T47D (cell line): ENCODE data around the gene KCTD15.

Source experiments
- DNase-seq, 2 experiments: peaks; one replicate each; pipeline versions ENCODE4 v3.0.0 to v3.0.0-alpha.2; 2011 to 2012; ENCODE audit warnings: low read depth in 1 of 2, low spot score in 1 of 2
- JUND ChIP-seq: IDR thresholded peaks from 2 replicates; pipeline ENCODE4 v1.6.1; 2012; ENCODE audit warnings: low read depth
- in situ Hi-C: cut with HindIII; loops from 2 replicates; pipeline ENCODE4 v1.10.0; 2016; ENCODE audit warnings: low sequenced_read_pairs, low pct_unique_long_range_greater_than_20kb

The KCTD15 gene

DNA sequence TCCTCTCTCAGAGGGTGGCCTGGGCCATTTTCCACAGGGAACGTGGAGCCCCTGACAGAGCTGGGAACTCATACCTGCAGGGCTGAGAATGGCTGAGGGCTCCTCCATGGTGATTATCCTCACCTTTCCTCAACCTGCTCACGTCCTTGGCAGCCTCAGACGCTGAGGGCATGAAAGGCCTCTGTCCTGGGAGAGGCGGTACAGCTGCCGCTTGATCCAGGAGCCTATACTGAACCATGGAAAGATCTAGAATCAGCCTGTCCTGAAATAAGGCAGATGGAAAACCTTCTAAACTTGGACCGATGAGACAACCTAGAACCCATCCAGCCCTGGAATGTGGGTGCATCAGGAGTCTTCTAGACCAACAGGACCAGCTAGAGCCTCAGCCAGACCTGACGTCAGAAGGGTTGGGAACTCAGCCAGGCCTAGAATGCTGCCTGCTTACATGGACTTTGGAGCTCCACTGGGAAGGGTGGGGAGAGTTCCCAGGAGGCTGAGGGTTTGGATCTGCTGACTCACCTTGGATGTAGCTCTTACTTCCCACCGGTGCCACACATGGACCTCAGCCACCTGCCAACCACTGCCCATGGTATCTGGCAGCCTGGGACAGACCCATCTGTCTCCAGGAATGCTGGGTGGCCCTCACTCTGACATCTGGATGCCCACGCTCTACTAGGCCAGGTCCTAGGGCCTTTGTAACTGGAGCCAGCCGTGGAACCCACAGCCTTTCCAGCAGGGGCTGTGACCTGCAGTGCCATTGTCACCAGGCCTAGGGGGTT, 7.5 kb downstream of the KCTD15 start:
- no peak for TF ChIP-seq JUND
- in situ Hi-C loops, result no loop called here
- peak in 1 of 2 experiments; percentile 41 for DNase-seq

DNA sequence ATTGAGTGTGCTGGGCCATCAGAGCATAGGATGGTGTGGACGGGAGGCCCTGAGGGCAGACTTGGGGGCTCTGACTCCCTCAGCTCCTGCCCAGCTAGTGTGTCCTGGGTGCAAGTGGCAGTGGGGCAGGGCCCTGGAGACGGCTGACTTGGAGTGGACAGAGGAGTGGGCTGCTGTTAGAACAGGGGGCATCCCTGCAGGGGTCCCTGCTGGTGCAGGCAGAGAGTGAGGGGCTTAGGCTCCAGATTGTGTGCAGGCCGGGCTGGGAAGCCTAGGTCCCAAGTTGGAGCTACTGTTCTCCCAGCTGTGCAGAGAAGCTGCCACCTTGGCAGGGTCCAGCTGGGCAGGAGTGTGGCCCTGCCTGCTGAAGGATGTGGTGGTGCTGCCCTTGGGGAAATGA, 8.6 kb downstream of the KCTD15 start:
- no peak for DNase-seq
- no peak for TF ChIP-seq JUND
- in situ Hi-C loops, result no loop called here

DNA sequence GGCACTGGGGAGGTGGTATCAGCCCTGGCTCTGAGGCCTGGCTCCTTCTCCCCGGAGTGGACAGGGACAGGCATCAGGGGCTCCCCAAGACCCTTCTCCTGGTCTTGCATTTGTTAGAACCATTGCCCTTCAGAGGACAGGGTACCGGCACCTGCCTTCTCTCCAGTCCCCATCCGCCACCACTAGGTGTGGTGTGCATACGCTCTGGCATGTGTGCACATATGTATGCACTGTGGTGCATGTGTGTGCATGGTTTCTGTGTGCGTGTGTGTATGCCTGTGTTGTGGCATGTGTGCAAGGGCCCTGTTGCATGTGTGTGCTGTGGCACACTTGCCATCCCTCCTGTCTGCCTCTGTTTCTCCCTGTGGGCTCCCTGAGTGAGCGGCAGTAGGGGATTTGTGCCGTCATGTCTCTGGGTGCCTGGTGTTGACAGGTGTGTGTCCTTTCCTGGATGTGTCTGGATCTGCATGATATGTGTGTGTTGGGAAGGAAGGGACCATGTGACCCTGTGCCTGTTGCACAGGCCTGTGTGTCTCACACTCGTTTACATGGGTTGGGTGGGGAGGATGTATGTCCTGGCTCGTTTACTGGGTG, 9.3 kb downstream of the KCTD15 start:
- DNase-seq, result no peak
- in situ Hi-C loops, result no loop called here
- no peak for TF ChIP-seq JUND

- no peak for DNase-seq
- no peak for TF ChIP-seq JUND
- in situ Hi-C loops, result no loop called here
Observed at GRCh38 chr19:33806434-33806881, 9.8 kb downstream of the KCTD15 start.

DNA sequence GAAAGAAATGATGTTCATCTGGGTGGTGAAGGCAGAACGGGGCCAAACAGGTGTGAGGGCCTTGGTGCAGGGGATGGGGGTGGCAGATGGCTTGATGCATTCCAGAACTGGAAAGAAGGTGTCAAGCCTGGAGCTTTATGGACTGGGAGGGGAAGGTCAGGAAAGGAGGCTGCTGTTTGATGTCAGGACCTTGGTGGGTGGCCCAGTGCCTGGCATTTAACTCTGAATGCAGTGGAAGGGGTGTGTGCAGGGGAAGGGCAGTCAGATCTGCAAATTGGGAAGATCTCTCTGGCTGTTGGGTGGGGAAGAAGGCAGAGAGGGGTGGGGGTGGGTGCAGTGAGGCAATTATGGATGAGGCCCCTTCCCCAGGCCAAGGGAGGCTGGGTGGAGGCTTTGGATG, 11.7 kb downstream of the KCTD15 start:
- in situ Hi-C loops, result no loop called here
- TF ChIP-seq JUND, result no peak
- DNase-seq, result no peak

GRCh38 chr19:33809960-33810359, 13.3 kb downstream of the KCTD15 start:
- no peak for TF ChIP-seq JUND
- DNase-seq, result no peak
- in situ Hi-C loops, result no loop called here

DNA sequence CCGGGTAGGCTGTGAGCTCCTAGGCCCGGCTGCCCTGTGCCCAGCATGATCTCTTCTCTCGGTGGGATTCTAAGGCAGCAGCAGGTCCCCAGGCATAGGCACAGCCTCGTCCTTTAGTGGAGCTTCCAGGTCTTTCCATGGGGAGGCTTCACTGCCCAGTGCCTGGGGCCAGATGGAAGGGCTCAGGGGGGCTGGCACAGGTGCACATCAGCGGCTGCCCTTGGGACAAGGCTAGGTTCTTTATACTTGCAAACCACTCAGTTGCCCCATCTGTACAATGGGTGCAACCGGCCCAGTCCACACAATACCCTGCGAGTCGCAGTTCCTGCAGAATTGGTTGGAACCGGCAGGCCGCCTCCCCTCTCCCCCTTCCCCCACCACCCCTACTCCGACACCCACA, 14.2 kb downstream of the KCTD15 start:
- DNase-seq, result no peak
- in situ Hi-C loops, result no loop called here
- no peak for TF ChIP-seq JUND

GRCh38 chr19:33811246-33811645, 14.6 kb downstream of the KCTD15 start:
- in situ Hi-C loops, result no loop called here
- DNase-seq, result no peak
- no peak for TF ChIP-seq JUND

GRCh38 chr19:33811736-33812387, 15.2 kb downstream of the KCTD15 start:
- no peak for TF ChIP-seq JUND
- in situ Hi-C loops, result no loop called here
- no peak for DNase-seq

GRCh38 chr19:33812388-33813330, 16.0 kb downstream of the KCTD15 start:
- in situ Hi-C loops, result no loop called here

GRCh38 chr19:33813391-33814101, 16.9 kb downstream of the KCTD15 start:
- TF ChIP-seq JUND, result no peak
- no peak for DNase-seq
- in situ Hi-C loops, result no loop called here

More at GRCh38 chr19:33812388-33813330, 16.0 kb downstream of the KCTD15 start:
- no peak for DNase-seq
- no peak for TF ChIP-seq JUND
